ENCODE measurements around the gene BPIFB3. TPM values are rescaled to one million over a fixed set of nuclear protein-coding genes. Genes with fewer than 3 reads are reported as not detected.

BPIFB3 gene
- total and polyA plus RNA-seq, 2 experiments from 2014 or later, result not detected

GRCh38 chr20:33093582-33093981 lies 39.9 kb downstream of the BPIFB3 start (continued):
- TF ChIP-seq CTCF (conservative IDR thresholded peaks at IDR 0.05; ENCODE audit: low read depth in 2 of 2) (no peak), NANOG (IDR thresholded peaks at IDR 0.05; ENCODE audit: borderline replicate concordance) (no peak), REST (IDR thresholded peaks at IDR 0.05; ENCODE audit: unreplicated experiment) (no peak), EZH2phosphoT487 (IDR thresholded peaks at IDR 0.05; ENCODE audit: unreplicated experiment) (no peak), ETS1 (IDR thresholded peaks at IDR 0.05) (no peak), STAT1 (IDR thresholded peaks at IDR 0.05; ENCODE audit: unreplicated experiment) (no peak), POLR2AphosphoS5 (IDR thresholded peaks at IDR 0.05; ENCODE audit: low read depth) (no peak)

- Mint-ChIP-seq H3K27ac (no peak overlapping the region), H3K36me3 (ENCODE audit: low read depth) (no peaks in the 10 kb centered on the region), H3K27me3 (ENCODE audit: insufficient read depth, low read depth, poor library complexity) (peaks cover 8% of the 10 kb centered on the region), H3K9me3 (no peaks in the 10 kb centered on the region), H3K4me3 (no peak overlapping the region), H3K4me1 (no peaks in the 10 kb centered on the region)
- no peaks in the 10 kb centered on the region for H3K36me3 ChIP-seq (ENCODE audit: insufficient read depth)
- H3F3A ChIP-seq (replicated peaks; ENCODE audit: low read depth), result no peaks in the 10 kb centered on the region
- ATAC-seq (no peak), DNase-seq (ENCODE audit: low spot score) (no peak)
- H3K79me2 ChIP-seq (replicated peaks; ENCODE audit: insufficient read depth), result no peaks in the 10 kb centered on the region
- H2AFZ ChIP-seq, result no peak overlapping the region
- H4K20me1 ChIP-seq (replicated peaks; ENCODE audit: insufficient read depth), result no peaks in the 10 kb centered on the region
- H3K4me2 ChIP-seq, result no peak overlapping the region
- no peaks in the 10 kb centered on the region for H3K27me3 ChIP-seq (ENCODE audit: insufficient read depth)
- H3K4me1 ChIP-seq (ENCODE audit: insufficient read depth), result no peaks in the 10 kb centered on the region
- no peak overlapping the region for H3K4me3 ChIP-seq
- no peak overlapping the region for H3K27ac ChIP-seq (ENCODE audit: low read depth)
- no peaks in the 10 kb centered on the region for H3K9me2 ChIP-seq (ENCODE audit: insufficient read depth)
- TF ChIP-seq STAT1 (IDR thresholded peaks at IDR 0.05; ENCODE audit: unreplicated experiment) (no peak), NANOG (IDR thresholded peaks at IDR 0.05; ENCODE audit: borderline replicate concordance) (no peak), EZH2 (IDR thresholded peaks at IDR 0.05; ENCODE audit: low read depth, unreplicated experiment) (no peak), ZNF462 (CRISPR knock-in tag; IDR thresholded peaks at IDR 0.05) (no peak), CREB1 (CRISPR knock-in tag; IDR thresholded peaks at IDR 0.05; ENCODE audit: low read depth) (no peak)
Measured at GRCh38 chr20:33095249-33095648, 41.5 kb downstream of the BPIFB3 start.

Measured in GM23338 (cell line).